Mesenchymal stem cell (in vitro differentiated cells and primary cell): ENCODE results near the gene RPA1.

Source experiments
- DNase-seq: peaks from one replicate; pipeline ENCODE4 v3.0.0-alpha.2; 2013
- H2AFZ ChIP-seq: one replicate; pipeline ENCODE4 v1.6.1; 2013; ENCODE audit warnings: low read depth, mild to moderate bottlenecking, control low read depth, inconsistent platforms, low read length, moderate library complexity
- H2AK5ac ChIP-seq: 2 replicates; pipeline ENCODE4 v1.6.1; 2013; ENCODE audit warnings: low read length, moderate library complexity, mild to moderate bottlenecking, inconsistent platforms; ENCODE audit not compliant: severe bottlenecking
- H2BK120ac ChIP-seq: one replicate; pipeline ENCODE4 v1.6.1; 2013; ENCODE audit warnings: low read depth, mild to moderate bottlenecking, inconsistent platforms, low read length, moderate library complexity
- H2BK12ac ChIP-seq, 2 experiments: one replicate each; pipeline ENCODE4 v1.6.1; 2013; ENCODE audit warnings: inconsistent platforms in 2 of 2, low read length in 2 of 2, mild to moderate bottlenecking in 2 of 2, moderate library complexity in 2 of 2, control low read depth in 1 of 2
- H2BK15ac ChIP-seq: one replicate; pipeline ENCODE4 v1.6.1; 2013; ENCODE audit warnings: mild to moderate bottlenecking, low read depth, inconsistent platforms; ENCODE audit not compliant: poor library complexity, severe bottlenecking
- H2BK5ac ChIP-seq: 2 replicates; pipeline ENCODE4 v1.6.1; 2013; ENCODE audit warnings: low read depth, mild to moderate bottlenecking, low read length, control low read depth, inconsistent platforms; ENCODE audit not compliant: poor library complexity, severe bottlenecking
- H3K14ac ChIP-seq, 2 experiments: one replicate each; pipeline ENCODE4 v1.6.1; 2013; ENCODE audit warnings: inconsistent platforms in 2 of 2, low read length in 2 of 2, control low read depth in 1 of 2, mild to moderate bottlenecking in 1 of 2, moderate library complexity in 1 of 2
- H3K18ac ChIP-seq, 2 experiments: one replicate each; pipeline ENCODE4 v1.6.1; 2013; ENCODE audit warnings: inconsistent platforms in 2 of 2, low read length in 2 of 2, control low read depth in 1 of 2, low read depth in 1 of 2, mild to moderate bottlenecking in 1 of 2
- H3K23ac ChIP-seq, 2 experiments: one replicate each; pipeline ENCODE4 v1.6.1; 2013; ENCODE audit warnings: inconsistent platforms in 2 of 2, low read length in 2 of 2, mild to moderate bottlenecking in 2 of 2, moderate library complexity in 2 of 2, control low read depth in 1 of 2
- H3K27ac ChIP-seq: 2 replicates; pipeline ENCODE4 v1.5.1; 2013; ENCODE audit warnings: mild to moderate bottlenecking, moderate library complexity, low read length, control low read depth, inconsistent platforms; ENCODE audit not compliant: poor library complexity, severe bottlenecking
- H3K27me3 ChIP-seq, 2 experiments: 2 replicates each; pipeline versions ENCODE4 v1.6.1 to v1.7.0; 2013; ENCODE audit warnings: low read length in 2 of 2, mild to moderate bottlenecking in 2 of 2, moderate library complexity in 2 of 2, control low read depth in 1 of 2, inconsistent platforms in 1 of 2; ENCODE audit not compliant: control insufficient read depth in 1 of 2, insufficient read depth in 1 of 2
- H3K36me3 ChIP-seq, 2 experiments: 2 replicates each; pipeline versions ENCODE4 v1.6.1 to v1.7.0; 2013; ENCODE audit warnings: low read length in 2 of 2, control low read depth in 1 of 2, inconsistent platforms in 1 of 2, low read depth in 1 of 2, mild to moderate bottlenecking in 1 of 2; ENCODE audit not compliant: insufficient read depth in 2 of 2, control insufficient read depth in 1 of 2
- H3K4ac ChIP-seq, 2 experiments: one replicate each; pipeline ENCODE4 v1.6.1; 2013; ENCODE audit warnings: inconsistent platforms in 2 of 2, low read length in 2 of 2, mild to moderate bottlenecking in 2 of 2, moderate library complexity in 2 of 2, control low read depth in 1 of 2, low read depth in 1 of 2
- H3K4me1 ChIP-seq: 2 replicates; pipeline ENCODE4 v1.6.1; 2013; ENCODE audit warnings: low read depth, low read length, control low read depth; ENCODE audit not compliant: control insufficient read depth, insufficient read depth
- H3K4me2 ChIP-seq: 2 replicates; pipeline ENCODE4 v1.6.1; 2013; ENCODE audit warnings: low read length, mild to moderate bottlenecking, inconsistent platforms; ENCODE audit not compliant: poor library complexity, severe bottlenecking
- H3K4me3 ChIP-seq, 2 experiments: 2 replicates each; pipeline versions ENCODE4 v1.5.1 to v1.7.0; 2013; ENCODE audit warnings: low read length in 2 of 2, mild to moderate bottlenecking in 2 of 2, control low read depth in 1 of 2, low read depth in 1 of 2; ENCODE audit not compliant: insufficient read depth in 1 of 2
- H3K79me1 ChIP-seq: replicated peaks from 2 replicates; pipeline ENCODE4 v1.6.1; 2013; ENCODE audit warnings: mild to moderate bottlenecking, control low read depth, low read length, inconsistent platforms; ENCODE audit not compliant: poor library complexity, severe bottlenecking
- H3K9ac ChIP-seq: 2 replicates; pipeline ENCODE4 v1.7.0; 2013; ENCODE audit warnings: mild to moderate bottlenecking, low read length, moderate library complexity
- H3K9me3 ChIP-seq: 2 replicates; pipeline ENCODE4 v1.7.0; 2013; ENCODE audit warnings: mild to moderate bottlenecking, low read length; ENCODE audit not compliant: control insufficient read depth
- H4K8ac ChIP-seq: one replicate; pipeline ENCODE4 v1.6.1; 2013; ENCODE audit warnings: inconsistent platforms, mild to moderate bottlenecking, low read length, moderate library complexity
- H4K91ac ChIP-seq: one replicate; pipeline ENCODE4 v1.6.1; 2013; ENCODE audit warnings: mild to moderate bottlenecking, low read length, inconsistent platforms
- WGBS: methylation state at CpG from one replicate; pipeline ENCODE4 v1.1.7; 2013; ENCODE audit warnings: mixed read lengths; 5-methylcytosine and 5-hydroxymethylcytosine counted together

Gene RPA1

DNA sequence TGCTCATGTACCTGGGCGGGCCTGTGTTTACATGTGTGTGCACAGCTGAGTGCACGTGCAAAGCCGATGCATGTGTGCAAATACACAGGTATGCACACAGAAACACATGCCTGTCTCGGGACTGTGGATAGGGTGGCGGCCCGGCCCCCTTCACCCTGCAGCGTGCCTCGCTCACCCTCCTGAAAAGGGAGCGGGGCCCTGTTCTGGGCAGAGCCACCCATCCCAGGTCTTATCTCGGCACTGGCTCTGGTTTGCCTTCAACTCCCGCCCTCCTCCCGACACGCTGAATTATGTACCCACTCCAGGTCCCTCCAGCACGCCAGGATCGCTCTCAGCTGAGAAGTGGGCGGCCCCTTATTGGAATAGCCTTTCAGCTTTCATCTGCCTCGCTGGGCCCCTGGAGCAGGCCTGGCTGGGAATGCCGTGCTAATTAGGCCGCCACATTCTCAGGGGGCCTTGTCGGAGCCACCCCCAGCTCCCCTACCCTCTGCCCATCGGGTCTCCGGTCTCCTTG lies 117.5 kb downstream of the RPA1 start:
- Histone ChIP-seq H3K23ac (no peak overlapping the region), H2BK15ac (no peak overlapping the region), H3K4me2 (no peak overlapping the region), H3K79me1 (no peaks in the 10 kb centered on the region), H2BK12ac (no peak overlapping the region), H4K91ac (no peak overlapping the region), H2BK120ac (no peak overlapping the region), H3K9ac (no peak overlapping the region), H3K4me3 (no peak overlapping the region), H3K36me3 (no peaks in the 10 kb centered on the region), H3K18ac (no peak overlapping the region), H2AK5ac (no peak overlapping the region), H2BK5ac (no peak overlapping the region), H3K4ac (no peak overlapping the region), H2AFZ (no peak overlapping the region), H3K27ac (no peak overlapping the region), H3K27me3 (peaks cover 7 to 24% of the 10 kb centered on the region in 2 experiments), H3K9me3 (no peaks in the 10 kb centered on the region), H4K8ac (no peak overlapping the region), H3K14ac (peak overlapping the region in 1 of 2 experiments; percentile 86), H3K4me1 (peaks cover 10% of the 10 kb centered on the region)
- 66% methylated on average over 22 of the region's 22 CpGs for WGBS
- no peak for DNase-seq

DNA sequence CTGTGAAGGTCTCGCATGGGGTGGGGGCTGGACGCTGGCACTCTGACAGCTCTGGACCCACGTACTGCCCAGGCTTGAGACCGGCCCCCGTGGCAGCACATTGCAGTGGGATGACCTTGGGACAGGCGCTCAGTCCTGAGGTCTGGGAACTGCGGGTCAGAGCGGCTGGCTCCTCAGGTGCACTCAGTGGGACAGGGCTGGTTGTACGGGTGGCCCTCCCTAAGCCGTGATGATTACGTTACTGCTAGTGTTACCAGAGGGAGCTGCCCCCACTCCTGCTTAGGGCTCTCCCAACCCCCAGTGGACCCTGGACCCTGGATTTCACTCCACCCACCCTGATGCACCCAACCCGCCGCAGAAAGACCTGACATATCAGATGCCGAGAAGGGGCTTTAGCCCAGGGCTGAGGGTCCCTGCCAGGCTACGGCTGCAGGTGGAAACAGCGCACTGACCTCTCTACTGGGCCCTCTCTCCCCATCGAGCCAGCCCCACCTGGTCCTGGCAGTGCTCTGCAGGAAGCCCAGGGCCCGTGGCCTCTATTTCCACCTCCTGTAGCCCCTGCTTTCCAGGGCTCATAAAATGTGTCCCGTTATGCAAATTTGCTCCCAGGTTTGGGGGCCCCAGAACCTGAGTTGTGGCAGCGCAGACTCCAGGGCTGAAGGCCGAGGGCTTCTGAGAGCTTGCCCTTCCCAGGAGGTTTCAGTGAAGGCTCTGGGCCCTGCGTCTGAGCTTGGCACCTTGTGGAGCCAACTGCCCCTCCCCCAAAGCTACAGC lies 118.1 kb downstream of the RPA1 start:
- Histone ChIP-seq H4K91ac (no peak overlapping the region), H2BK120ac (no peak overlapping the region), H3K4ac (no peak overlapping the region), H2BK15ac (no peak overlapping the region), H3K36me3 (no peaks in the 10 kb centered on the region), H3K9ac (no peak overlapping the region), H2BK12ac (no peak overlapping the region), H3K23ac (no peak overlapping the region), H3K4me1 (peaks cover 10% of the 10 kb centered on the region), H3K27me3 (peaks cover 6 to 28% of the 10 kb centered on the region in 2 experiments), H3K14ac (no peak overlapping the region), H3K27ac (no peak overlapping the region), H3K18ac (no peak overlapping the region), H4K8ac (no peak overlapping the region), H3K4me2 (no peak overlapping the region), H3K9me3 (no peaks in the 10 kb centered on the region), H2AK5ac (no peak overlapping the region), H3K79me1 (no peaks in the 10 kb centered on the region), H2AFZ (no peak overlapping the region), H3K4me3 (no peak overlapping the region), H2BK5ac (no peak overlapping the region)
- 85% methylated on average over 20 of the region's 22 CpGs for WGBS
- DNase-seq = no peak

DNA sequence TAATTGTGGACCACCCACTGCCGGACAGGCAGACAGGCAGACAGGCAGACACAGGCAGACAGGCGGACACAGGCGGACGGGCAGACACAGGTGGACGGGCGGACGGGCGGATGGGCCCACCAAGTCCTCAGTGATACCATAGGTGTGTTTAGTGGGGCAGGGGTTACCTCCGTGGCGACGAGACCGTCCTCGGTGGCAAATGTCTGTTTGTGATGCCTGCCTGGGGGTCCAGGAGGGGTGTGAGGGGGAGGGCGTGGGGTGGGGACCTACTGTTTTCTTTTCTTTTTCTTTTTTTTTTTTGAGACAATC lies 118.7 kb downstream of the RPA1 start:
- Histone ChIP-seq H3K27me3 (peaks cover 4 to 25% of the 10 kb centered on the region in 2 experiments), H3K14ac (no peak overlapping the region), H3K36me3 (no peaks in the 10 kb centered on the region), H3K4me1 (peaks cover 8% of the 10 kb centered on the region), H4K91ac (no peak overlapping the region), H2BK5ac (no peak overlapping the region), H2AK5ac (no peak overlapping the region), H3K4me3 (no peak overlapping the region), H3K4ac (no peak overlapping the region), H2AFZ (no peak overlapping the region), H3K4me2 (no peak overlapping the region), H2BK12ac (no peak overlapping the region), H3K27ac (no peak overlapping the region), H3K9me3 (no peaks in the 10 kb centered on the region), H4K8ac (no peak overlapping the region), H2BK120ac (no peak overlapping the region), H3K23ac (no peak overlapping the region), H3K79me1 (no peaks in the 10 kb centered on the region), H3K18ac (no peak overlapping the region), H3K9ac (no peak overlapping the region), H2BK15ac (no peak overlapping the region)
- WGBS = 96% methylated on average over 8 of the region's 14 CpGs
- DNase-seq = no peak
